Keratinocyte (primary cell): Measurements from ENCODE around the gene INPP5A. TPM values are rescaled to one million over a fixed set of nuclear protein-coding genes. Genes with fewer than 3 reads are reported as not detected.

Experiments used
- DNase-seq: peaks from one replicate; pipeline ENCODE4 v3.0.0-alpha.2; 2011; ENCODE audit warnings: low read depth, missing footprints, low spot score
- FAIRE-seq: peaks from 2 replicates; lab custom pipeline; 2011; peaks lifted over from hg19 to GRCh38; lab: Jason Lieb, UNC
- H2AFZ ChIP-seq: 2 replicates; pipeline ENCODE4 v1.6.0; 2012; ENCODE audit warnings: low read length, control low read depth, inconsistent platforms; ENCODE audit not compliant: control insufficient read depth
- H3K27ac ChIP-seq: 2 replicates; pipeline ENCODE4 v1.5.1; 2011; ENCODE audit warnings: low read length; ENCODE audit not compliant: control insufficient read depth, insufficient read depth
- H3K27me3 ChIP-seq: 3 replicates; pipeline ENCODE4 v1.6.0; 2011; ENCODE audit warnings: low read length; ENCODE audit not compliant: control insufficient read depth, insufficient read depth; ENCODE audit errors: extremely low read depth
- H3K36me3 ChIP-seq, 2 experiments: 2 replicates in 1 of 2; 3 replicates in 1 of 2; pipeline ENCODE4 v1.5.1; 2011; ENCODE audit warnings: low read length in 2 of 2, mild to moderate bottlenecking in 1 of 2; ENCODE audit not compliant: control insufficient read depth in 2 of 2, insufficient read depth in 2 of 2; ENCODE audit errors: extremely low read depth in 1 of 2
- H3K4me1 ChIP-seq: 3 replicates; pipeline ENCODE4 v1.5.1; 2011; ENCODE audit warnings: low read length; ENCODE audit not compliant: control insufficient read depth, insufficient read depth; ENCODE audit errors: extremely low read depth
- H3K4me2 ChIP-seq: 3 replicates; pipeline ENCODE4 v1.6.0; 2011; ENCODE audit warnings: low read depth, low read length; ENCODE audit not compliant: control insufficient read depth, insufficient read depth; ENCODE audit errors: extremely low read depth
- H3K4me3 ChIP-seq, 3 experiments: fragments of 200-600 bp in 1 of 3; sonication (generic) in 1 of 3; 2 replicates in 2 of 3; 3 replicates in 1 of 3; pipeline ENCODE4 v1.5.1; 2011 to 2016; ENCODE audit warnings: low read length in 3 of 3, mild to moderate bottlenecking in 3 of 3, control low read depth in 2 of 3, inconsistent platforms in 1 of 3, low read depth in 1 of 3, mixed read lengths in 1 of 3, mixed run types in 1 of 3, moderate library complexity in 1 of 3; ENCODE audit not compliant: control insufficient read depth in 2 of 3, insufficient read depth in 2 of 3; ENCODE audit errors: extremely low read depth in 1 of 3
- H3K79me2 ChIP-seq: 2 replicates; pipeline ENCODE4 v1.6.0; 2012; ENCODE audit warnings: low read length; ENCODE audit not compliant: control insufficient read depth, insufficient read depth
- H3K9ac ChIP-seq: 3 replicates; pipeline ENCODE4 v1.6.0; 2011; ENCODE audit warnings: low read length; ENCODE audit not compliant: control insufficient read depth, insufficient read depth; ENCODE audit errors: extremely low read depth
- H3K9me1 ChIP-seq: 3 replicates; pipeline ENCODE4 v1.6.0; 2011; ENCODE audit warnings: low read length; ENCODE audit not compliant: control insufficient read depth, insufficient read depth; ENCODE audit errors: extremely low read depth
- H3K9me3 ChIP-seq: 2 replicates; pipeline ENCODE4 v1.5.1; 2012; ENCODE audit warnings: low read depth, low read length; ENCODE audit not compliant: control insufficient read depth
- H4K20me1 ChIP-seq: 3 replicates; pipeline ENCODE4 v1.6.0; 2011; ENCODE audit warnings: low read length; ENCODE audit not compliant: control insufficient read depth, insufficient read depth; ENCODE audit errors: extremely low read depth
- EZH2 ChIP-seq: IDR thresholded peaks from one replicate; pipeline ENCODE4 v1.6.1; 2012; ENCODE audit warnings: inconsistent platforms, mild to moderate bottlenecking, low read length, moderate library complexity
- dilution Hi-C: fragments of 300-500 bp; cut with MboI; formaldehyde crosslinking; loops from one replicate; pipeline ENCODE4 v1.7.0; 2020; ENCODE audit warnings: low sequenced_read_pairs; ENCODE audit not compliant: extremely low pct_ligation_motif_present
- polyA plus RNA-seq, 5 experiments: library from polyadenylated mRNA; depleted of rRNA in 3 of 5; stranded (reverse) in 3 of 5; stranded (forward) in 1 of 5; unstranded in 1 of 5; fragments of >200 nt; gene quantifications; 1 replicate in 1 of 5; 2 replicates in 3 of 5; 3 replicates in 1 of 5; pipeline versions ENCODE4 v1.2.1 to v1.2.3, GENCODE V29; 2011 to 2012; ENCODE audit warnings: missing spikeins in 2 of 5, low read depth in 1 of 5, low replicate concordance in 1 of 5
- TF ChIP-seq, protein P1 (sequence below), 3 experiments: IDR thresholded peaks in 1 of 3; conservative IDR thresholded peaks in 1 of 3; optimal IDR thresholded peaks in 1 of 3; 2 replicates in 2 of 3; 3 replicates in 1 of 3; pipeline versions ENCODE3 to v1.5.1; 2011; ENCODE audit warnings: low read length in 3 of 3, mild to moderate bottlenecking in 3 of 3, moderate library complexity in 2 of 3, control low read depth in 1 of 3, inconsistent platforms in 1 of 3; ENCODE audit not compliant: insufficient read depth in 2 of 3; ENCODE audit errors: extremely low read depth in 1 of 3

The INPP5A gene
- polyA plus RNA-seq, 1 donor (not counting 4 experiments of a cell fraction or from before 2014, with no cell fraction given): 11.2 TPM

DNA sequence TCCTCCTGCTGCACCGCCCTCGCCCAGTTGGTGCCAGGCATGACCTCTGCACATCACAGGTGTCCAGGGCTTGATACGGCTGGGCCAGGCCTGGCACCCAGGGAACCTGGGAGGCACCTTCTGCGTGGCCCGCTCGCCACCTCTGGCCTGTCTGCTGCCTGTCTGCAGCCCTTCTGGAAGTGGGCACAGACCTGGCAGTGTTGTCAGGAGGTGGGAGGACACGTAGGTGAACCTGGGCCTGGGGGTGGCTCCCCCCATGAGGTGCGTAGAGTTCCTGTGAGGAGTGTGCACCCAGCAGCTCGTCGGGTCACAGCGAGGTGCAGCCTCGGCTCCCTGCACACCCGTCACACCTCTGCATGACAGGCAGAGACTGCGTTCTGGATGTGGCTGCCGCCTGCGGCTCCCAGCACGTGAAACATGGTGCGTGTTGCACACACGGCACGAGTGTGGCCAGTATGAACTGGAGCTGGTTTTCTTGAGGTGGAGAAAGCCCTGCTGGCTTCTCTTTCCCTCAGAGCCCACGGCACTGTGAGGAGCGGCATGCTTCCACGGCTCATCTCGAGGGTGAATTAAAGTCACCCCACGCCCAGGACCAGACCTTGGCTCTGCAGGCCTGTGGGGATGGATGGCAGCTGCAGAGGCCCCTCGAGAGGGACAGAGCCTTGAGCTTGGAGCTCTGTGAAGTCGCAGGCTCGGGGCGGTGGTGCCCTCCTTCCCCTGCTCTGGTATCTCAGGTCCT is 24.8 kb downstream of the INPP5A start:
- Histone ChIP-seq H3K4me2 (no peak overlapping the region), H3K4me3 (no peak overlapping the region), H4K20me1 (peaks cover 12% of the 10 kb centered on the region), H3K27me3 (no peaks in the 10 kb centered on the region), H3K36me3 (no peaks in the 10 kb centered on the region), H2AFZ (no peak overlapping the region), H3K27ac (no peak overlapping the region), H3K4me1 (no peaks in the 10 kb centered on the region), H3K9me3 (no peaks in the 10 kb centered on the region), H3K9ac (no peak overlapping the region), H3K9me1 (no peaks in the 10 kb centered on the region), H3K79me2 (peaks cover 19% of the 10 kb centered on the region)
- dilution Hi-C loops: no loop called here
- TF ChIP-seq, protein P1, sequence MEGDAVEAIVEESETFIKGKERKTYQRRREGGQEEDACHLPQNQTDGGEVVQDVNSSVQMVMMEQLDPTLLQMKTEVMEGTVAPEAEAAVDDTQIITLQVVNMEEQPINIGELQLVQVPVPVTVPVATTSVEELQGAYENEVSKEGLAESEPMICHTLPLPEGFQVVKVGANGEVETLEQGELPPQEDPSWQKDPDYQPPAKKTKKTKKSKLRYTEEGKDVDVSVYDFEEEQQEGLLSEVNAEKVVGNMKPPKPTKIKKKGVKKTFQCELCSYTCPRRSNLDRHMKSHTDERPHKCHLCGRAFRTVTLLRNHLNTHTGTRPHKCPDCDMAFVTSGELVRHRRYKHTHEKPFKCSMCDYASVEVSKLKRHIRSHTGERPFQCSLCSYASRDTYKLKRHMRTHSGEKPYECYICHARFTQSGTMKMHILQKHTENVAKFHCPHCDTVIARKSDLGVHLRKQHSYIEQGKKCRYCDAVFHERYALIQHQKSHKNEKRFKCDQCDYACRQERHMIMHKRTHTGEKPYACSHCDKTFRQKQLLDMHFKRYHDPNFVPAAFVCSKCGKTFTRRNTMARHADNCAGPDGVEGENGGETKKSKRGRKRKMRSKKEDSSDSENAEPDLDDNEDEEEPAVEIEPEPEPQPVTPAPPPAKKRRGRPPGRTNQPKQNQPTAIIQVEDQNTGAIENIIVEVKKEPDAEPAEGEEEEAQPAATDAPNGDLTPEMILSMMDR (optimal IDR thresholded peaks at IDR 0.05 in 1 of 3, IDR thresholded peaks at IDR 0.05 in 1 of 3, conservative IDR thresholded peaks at IDR 0.05 in 1 of 3; ENCODE audit: extremely low read depth in 1 of 3, insufficient read depth in 2 of 3, low read length in 3 of 3): no peak
- TF ChIP-seq EZH2: no peak
- no peak for DNase-seq
- no peak for FAIRE-seq

DNA sequence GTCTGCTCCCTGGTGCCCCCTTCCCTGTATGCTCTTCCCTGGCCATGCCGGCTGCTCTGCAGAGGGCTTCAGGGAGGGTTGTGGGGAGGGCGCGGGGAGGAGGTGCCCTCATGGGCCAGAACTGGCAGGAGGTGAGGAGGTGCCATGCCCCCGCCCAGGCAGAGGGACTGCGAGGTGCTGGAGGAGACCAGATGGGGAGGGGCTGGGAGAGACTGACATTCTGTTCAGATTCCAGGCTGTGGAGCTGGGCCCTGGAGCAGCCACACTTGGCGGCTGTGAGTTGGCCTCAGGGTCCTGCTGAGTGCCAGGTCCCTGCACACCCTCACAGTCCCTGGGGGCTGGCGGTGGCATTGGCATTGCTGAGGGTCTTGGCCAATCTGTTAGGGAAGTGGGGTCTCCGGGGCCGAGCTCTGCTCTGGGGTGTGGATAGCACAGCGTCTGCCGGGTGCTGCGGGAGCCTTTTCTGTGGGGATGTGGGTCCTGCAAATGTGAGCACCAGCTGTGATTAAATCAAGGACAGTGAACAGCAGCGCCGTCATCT is 25.4 kb downstream of the INPP5A start:
- Histone ChIP-seq H3K36me3 (no peaks in the 10 kb centered on the region), H3K79me2 (peaks cover 14% of the 10 kb centered on the region), H3K27ac (no peak overlapping the region), H3K4me1 (no peaks in the 10 kb centered on the region), H4K20me1 (peaks cover 12% of the 10 kb centered on the region), H3K27me3 (no peaks in the 10 kb centered on the region), H2AFZ (no peak overlapping the region), H3K9me3 (no peaks in the 10 kb centered on the region), H3K9me1 (no peaks in the 10 kb centered on the region), H3K4me2 (no peak overlapping the region), H3K9ac (no peak overlapping the region), H3K4me3 (no peak overlapping the region)
- dilution Hi-C loops: no loop called here
- TF ChIP-seq, protein P1 (optimal IDR thresholded peaks at IDR 0.05 in 1 of 3, IDR thresholded peaks at IDR 0.05 in 1 of 3, conservative IDR thresholded peaks at IDR 0.05 in 1 of 3; ENCODE audit: extremely low read depth in 1 of 3, insufficient read depth in 2 of 3, low read length in 3 of 3): no peak
- no peak for TF ChIP-seq EZH2
- FAIRE-seq (no peak), DNase-seq (no peak)
